ENCODE results near the gene PDK2.

PDK2 gene

GRCh38 chr17:50132104-50132794, 37.1 kb downstream of the PDK2 start:
- DNase-seq (ENCODE audit: low read depth), result no peak
- H3K4me3 ChIP-seq (ENCODE audit: control insufficient read depth, low read depth, low read length), result no peak overlapping the region
- no peak for TF ChIP-seq CTCF (conservative IDR thresholded peaks at IDR 0.05; ENCODE audit: control insufficient read depth, insufficient read depth, low read depth, low read length)

GRCh38 chr17:50133028-50133768, 38.0 kb downstream of the PDK2 start:
- H3K4me3 ChIP-seq (ENCODE audit: control insufficient read depth, low read depth, low read length), result no peak overlapping the region
- no peak for TF ChIP-seq CTCF (conservative IDR thresholded peaks at IDR 0.05; ENCODE audit: control insufficient read depth, insufficient read depth, low read depth, low read length)
- DNase-seq (ENCODE audit: low read depth), result peak; percentile 43

GRCh38 chr17:50133769-50134099, 38.6 kb downstream of the PDK2 start:
- no peak overlapping the region for H3K4me3 ChIP-seq (ENCODE audit: control insufficient read depth, low read depth, low read length)
- DNase-seq (ENCODE audit: low read depth), result no peak
- TF ChIP-seq CTCF (conservative IDR thresholded peaks at IDR 0.05; ENCODE audit: control insufficient read depth, insufficient read depth, low read depth, low read length), result no peak

- no peak for DNase-seq (ENCODE audit: low read depth)
- no peak overlapping the region for H3K4me3 ChIP-seq (ENCODE audit: control insufficient read depth, low read depth, low read length)
- TF ChIP-seq CTCF (conservative IDR thresholded peaks at IDR 0.05; ENCODE audit: control insufficient read depth, insufficient read depth, low read depth, low read length), result no peak
Measured at GRCh38 chr17:50134206-50135110, 39.3 kb downstream of the PDK2 start.

- no peak for TF ChIP-seq CTCF (conservative IDR thresholded peaks at IDR 0.05; ENCODE audit: control insufficient read depth, insufficient read depth, low read depth, low read length)
- no peak for DNase-seq (ENCODE audit: low read depth)
- no peak overlapping the region for H3K4me3 ChIP-seq (ENCODE audit: control insufficient read depth, low read depth, low read length)
Measured at GRCh38 chr17:50135316-50136095, 40.4 kb downstream of the PDK2 start.

GRCh38 chr17:50136096-50136687, 41.0 kb downstream of the PDK2 start:
- no peak overlapping the region for H3K4me3 ChIP-seq (ENCODE audit: control insufficient read depth, low read depth, low read length)
- no peak for DNase-seq (ENCODE audit: low read depth)
- TF ChIP-seq CTCF (conservative IDR thresholded peaks at IDR 0.05; ENCODE audit: control insufficient read depth, insufficient read depth, low read depth, low read length), result no peak

Data from fibroblast of mammary gland (primary cell).